ENCODE data around the gene CHST15. TPM values are rescaled to one million over a fixed set of nuclear protein-coding genes. Genes with fewer than 3 reads are reported as not detected.
A peak's percentile ranks its signal among the peaks of the same experiment; 100 is the strongest.

Gene CHST15
- total and polyA plus RNA-seq, 9 donors, result 35.9 to 93.0 (median 52.5) TPM

- Histone ChIP-seq H3K9me3 (no peaks in the 10 kb centered on the region), H3K27ac (peak overlapping the region in 1 of 2 donors; percentile 34), H3K36me3 (no peaks in the 10 kb centered on the region), H3K27me3 (no peaks in the 10 kb centered on the region), H3K4me3 (no peak overlapping the region), H3K4me1 (ENCODE audit: insufficient read depth) (peaks cover 19% of the 10 kb centered on the region)
- no peak for TF ChIP-seq EP300 (IDR thresholded peaks at IDR 0.05)
- no peak for TF ChIP-seq POLR2A (IDR thresholded peaks at IDR 0.05)
- no peak for TF ChIP-seq CTCF (IDR thresholded peaks at IDR 0.05)
- intact Hi-C loops (cut with DNase I), result no loop called here
- WGBS, 3 donors, result 17 to 41% (median 24%) methylated on average over 19 of the region's 19 CpGs
- DNase-seq, result peak in 3 of 5 donors; percentile 63 to 70 (median 69)
These were observed 44.8 kb downstream of the CHST15 start for GRCh38 chr10:124048371-124049290.

- Histone ChIP-seq H3K4me3 (no peak overlapping the region), H3K27me3 (no peaks in the 10 kb centered on the region), H3K4me1 (ENCODE audit: insufficient read depth) (peaks cover 16% of the 10 kb centered on the region), H3K9me3 (no peaks in the 10 kb centered on the region), H3K27ac (peak overlapping the region in 1 of 2 donors; percentile 28), H3K36me3 (no peaks in the 10 kb centered on the region)
- 89 to 92% (median 92%) methylated on average over 6 of the region's 6 CpGs for WGBS, 3 donors
- no peak for DNase-seq
- intact Hi-C loops (cut with DNase I), result no loop called here
- TF ChIP-seq EP300 (IDR thresholded peaks at IDR 0.05) (no peak), CTCF (IDR thresholded peaks at IDR 0.05) (no peak), POLR2A (IDR thresholded peaks at IDR 0.05) (no peak)
These were observed 45.8 kb downstream of the CHST15 start for GRCh38 chr10:124047427-124048152.

DNA sequence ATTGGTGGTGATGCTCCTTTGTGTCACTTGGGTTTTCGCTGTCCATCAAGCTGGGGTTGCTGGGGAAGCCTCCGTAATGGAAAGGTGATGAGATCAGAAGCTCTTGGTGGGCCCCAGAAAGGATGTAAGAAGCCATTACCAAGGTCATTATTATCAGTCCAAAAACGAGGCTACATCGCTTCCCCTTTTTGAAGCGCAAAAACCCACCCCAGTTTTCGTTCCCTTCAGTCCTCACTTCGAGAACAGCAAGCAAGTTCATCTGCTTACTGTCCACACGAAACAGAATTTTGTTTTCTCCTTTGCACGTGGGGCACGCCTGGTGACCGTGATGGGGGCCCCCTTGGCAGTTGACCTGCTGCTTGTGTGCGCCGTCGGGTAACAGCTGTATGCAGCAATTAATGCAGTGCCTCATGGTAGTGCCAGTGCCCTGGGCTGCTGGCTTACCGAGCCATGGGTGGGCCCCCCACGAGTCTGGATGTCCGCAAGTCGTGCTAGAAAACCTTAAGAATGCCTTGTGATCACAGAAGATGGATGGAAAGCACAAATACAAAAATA is 47.5 kb downstream of the CHST15 start:
- Histone ChIP-seq H3K9me3 (no peaks in the 10 kb centered on the region), H3K4me1 (ENCODE audit: insufficient read depth) (peaks cover 16% of the 10 kb centered on the region), H3K36me3 (no peaks in the 10 kb centered on the region), H3K27me3 (no peaks in the 10 kb centered on the region), H3K4me3 (no peak overlapping the region), H3K27ac (no peak overlapping the region)
- 91 to 94% (median 92%) methylated on average over 18 of the region's 18 CpGs for WGBS, 3 donors
- no peak for DNase-seq
- TF ChIP-seq POLR2A (IDR thresholded peaks at IDR 0.05), result no peak
- no peak for TF ChIP-seq CTCF (IDR thresholded peaks at IDR 0.05)
- no peak for TF ChIP-seq EP300 (IDR thresholded peaks at IDR 0.05)
- intact Hi-C loops (cut with DNase I), result no loop called here

GRCh38 chr10:124045276-124045675 is 48.1 kb downstream of the CHST15 start:
- Histone ChIP-seq H3K27me3 (no peaks in the 10 kb centered on the region), H3K4me3 (no peak overlapping the region), H3K36me3 (no peaks in the 10 kb centered on the region), H3K4me1 (ENCODE audit: insufficient read depth) (peaks cover 16% of the 10 kb centered on the region), H3K9me3 (no peaks in the 10 kb centered on the region), H3K27ac (no peak overlapping the region)
- intact Hi-C loops (cut with DNase I), result no loop called here
- DNase-seq, result no peak
- WGBS, 3 donors, result 41 to 57% (median 49%) methylated on average over 6 of the region's 6 CpGs
- TF ChIP-seq CTCF (IDR thresholded peaks at IDR 0.05) (no peak), POLR2A (IDR thresholded peaks at IDR 0.05) (no peak), EP300 (IDR thresholded peaks at IDR 0.05) (no peak)

Measured in ovary (tissue), 9 donors.